ENCODE results near the gene ZNF467.

The ZNF467 gene

DNA sequence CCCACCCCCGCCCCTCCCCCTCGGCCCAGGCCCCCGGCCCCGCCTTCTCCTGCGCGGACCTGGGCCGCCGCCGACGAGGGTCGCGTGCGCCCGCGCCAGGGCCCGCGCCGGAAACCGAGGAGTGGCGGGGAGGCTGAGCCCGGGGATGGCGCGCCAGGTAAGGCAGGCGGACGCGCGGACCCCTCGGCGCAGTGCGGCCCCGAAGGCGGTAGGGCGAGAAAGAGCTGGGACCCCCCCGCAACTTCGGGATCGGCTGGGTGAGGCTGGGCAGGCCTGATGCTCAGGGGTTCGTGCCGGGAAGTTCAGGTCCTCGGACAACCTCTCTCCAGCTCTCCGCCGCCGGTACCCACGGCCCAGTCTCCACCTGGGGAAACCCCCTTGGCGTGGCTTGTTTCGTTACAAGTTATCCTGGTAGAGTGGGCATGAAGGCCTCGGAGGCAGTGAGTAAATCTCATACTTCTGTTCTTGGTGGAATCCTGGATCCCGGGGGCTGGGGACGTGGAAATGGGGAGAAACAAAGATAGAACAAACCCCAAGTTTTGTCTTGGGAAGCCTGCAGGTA lies 58.4 kb downstream of the ZNF467 start:
- Histone ChIP-seq H3K4me3 (ENCODE audit: low read depth, low read length) (peak overlapping the region; percentile 76), H3K4me1 (peaks cover 7% of the 10 kb centered on the region), H3K9me3 (ENCODE audit: control insufficient read depth, low read length) (peaks cover 8% of the 10 kb centered on the region), H3K36me3 (ENCODE audit: control insufficient read depth, insufficient read depth, low read length) (no peaks in the 10 kb centered on the region), H3K9ac (no peak overlapping the region), H3K27me3 (ENCODE audit: control insufficient read depth, insufficient read depth, low read length) (no peaks in the 10 kb centered on the region), H3K4me2 (ENCODE audit: low read length) (peak overlapping the region; percentile 90), H2AFZ (peak overlapping the region; percentile 70), H3K27ac (peak overlapping the region; percentile 60), H3K79me2 (no peaks in the 10 kb centered on the region)
- TF ChIP-seq, protein P1, sequence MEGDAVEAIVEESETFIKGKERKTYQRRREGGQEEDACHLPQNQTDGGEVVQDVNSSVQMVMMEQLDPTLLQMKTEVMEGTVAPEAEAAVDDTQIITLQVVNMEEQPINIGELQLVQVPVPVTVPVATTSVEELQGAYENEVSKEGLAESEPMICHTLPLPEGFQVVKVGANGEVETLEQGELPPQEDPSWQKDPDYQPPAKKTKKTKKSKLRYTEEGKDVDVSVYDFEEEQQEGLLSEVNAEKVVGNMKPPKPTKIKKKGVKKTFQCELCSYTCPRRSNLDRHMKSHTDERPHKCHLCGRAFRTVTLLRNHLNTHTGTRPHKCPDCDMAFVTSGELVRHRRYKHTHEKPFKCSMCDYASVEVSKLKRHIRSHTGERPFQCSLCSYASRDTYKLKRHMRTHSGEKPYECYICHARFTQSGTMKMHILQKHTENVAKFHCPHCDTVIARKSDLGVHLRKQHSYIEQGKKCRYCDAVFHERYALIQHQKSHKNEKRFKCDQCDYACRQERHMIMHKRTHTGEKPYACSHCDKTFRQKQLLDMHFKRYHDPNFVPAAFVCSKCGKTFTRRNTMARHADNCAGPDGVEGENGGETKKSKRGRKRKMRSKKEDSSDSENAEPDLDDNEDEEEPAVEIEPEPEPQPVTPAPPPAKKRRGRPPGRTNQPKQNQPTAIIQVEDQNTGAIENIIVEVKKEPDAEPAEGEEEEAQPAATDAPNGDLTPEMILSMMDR (IDR thresholded peaks at IDR 0.05), result no peak

All from parathyroid adenoma (tissue), 2 donors.